ENCODE results near the gene COMT. TPM values are rescaled to one million over a fixed set of nuclear protein-coding genes. Genes with fewer than 3 reads are reported as not detected.

Gene COMT
- total RNA-seq, 1 experiment from 2014 or later = 585 TPM

DNA sequence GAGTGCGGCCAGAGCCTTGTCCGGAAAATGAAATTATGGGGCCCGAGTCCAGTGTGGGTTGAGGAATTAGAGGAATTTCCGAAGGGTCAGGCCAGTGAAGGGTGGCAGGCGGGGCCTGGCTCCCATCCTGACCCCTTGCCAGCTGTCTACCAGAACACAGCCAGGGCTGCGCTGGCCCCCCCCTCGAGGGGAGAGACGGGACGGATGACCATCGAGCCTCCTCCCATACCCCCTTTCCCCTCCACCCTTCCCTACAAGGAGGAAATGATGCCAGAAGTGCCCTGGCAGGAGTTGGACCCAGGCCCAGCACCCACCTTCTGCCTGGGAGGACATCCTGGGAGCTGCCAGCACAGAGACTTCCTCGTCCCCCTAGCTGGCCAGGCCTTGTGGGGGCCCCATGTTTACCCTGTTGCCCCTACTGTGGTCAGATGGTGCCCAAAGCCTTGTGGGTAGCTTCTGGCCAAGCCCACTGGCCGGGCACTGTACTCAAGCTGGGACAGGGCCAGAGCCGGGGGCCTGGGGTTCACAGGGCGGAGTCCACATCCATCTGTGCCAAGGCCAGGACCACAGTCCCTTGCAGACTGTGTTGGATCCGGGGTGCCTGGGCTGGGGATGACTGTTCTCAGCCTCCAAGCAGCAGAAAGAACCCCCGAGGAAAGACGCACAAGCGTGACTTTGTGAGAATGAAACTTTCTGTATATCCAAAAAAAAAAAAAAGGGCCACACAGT lies 54.2 kb downstream of the COMT start:
- DNase-seq (ENCODE audit: low read depth) = no peak
- in situ Hi-C loops (cut with HindIII; ENCODE audit: low pct_unique_long_range_greater_than_20kb, low sequenced_read_pairs) = no loop called here

DNA sequence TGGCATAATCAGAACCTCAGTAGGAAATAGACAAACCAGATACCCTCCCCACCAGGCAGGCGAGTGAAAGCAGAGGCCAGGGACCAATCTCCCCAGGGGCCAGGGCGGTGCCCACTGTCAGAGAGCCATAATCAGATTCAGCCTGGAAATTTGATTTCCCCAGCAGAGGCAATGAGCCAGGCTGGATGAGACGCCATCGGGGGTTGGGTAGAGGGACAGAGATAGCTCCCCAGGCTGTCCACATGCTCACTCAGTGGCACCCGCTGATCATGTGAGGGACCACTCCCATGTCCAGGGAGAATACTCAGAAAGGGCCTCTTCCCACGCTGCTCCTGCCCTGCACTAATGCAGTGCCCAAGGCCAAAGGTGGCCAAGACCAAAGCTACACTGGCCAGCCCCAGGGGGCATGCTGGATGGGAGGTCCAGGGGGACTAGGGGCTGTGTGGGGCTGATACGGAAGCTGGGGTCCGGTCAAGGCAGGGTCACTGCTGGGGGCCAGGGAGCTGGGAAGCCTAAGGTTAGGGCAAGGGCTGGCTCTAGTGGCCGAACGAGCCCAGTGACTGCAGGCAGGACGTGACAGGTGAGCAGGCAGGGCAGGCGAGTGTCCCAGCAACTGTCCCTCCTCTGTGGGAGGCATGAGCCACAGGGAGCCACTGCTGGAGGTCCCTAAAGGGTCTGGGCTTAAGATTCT lies 55.3 kb downstream of the COMT start:
- in situ Hi-C loops (cut with HindIII; ENCODE audit: low pct_unique_long_range_greater_than_20kb, low sequenced_read_pairs) = no loop called here
- DNase-seq (ENCODE audit: low read depth) = no peak

DNA sequence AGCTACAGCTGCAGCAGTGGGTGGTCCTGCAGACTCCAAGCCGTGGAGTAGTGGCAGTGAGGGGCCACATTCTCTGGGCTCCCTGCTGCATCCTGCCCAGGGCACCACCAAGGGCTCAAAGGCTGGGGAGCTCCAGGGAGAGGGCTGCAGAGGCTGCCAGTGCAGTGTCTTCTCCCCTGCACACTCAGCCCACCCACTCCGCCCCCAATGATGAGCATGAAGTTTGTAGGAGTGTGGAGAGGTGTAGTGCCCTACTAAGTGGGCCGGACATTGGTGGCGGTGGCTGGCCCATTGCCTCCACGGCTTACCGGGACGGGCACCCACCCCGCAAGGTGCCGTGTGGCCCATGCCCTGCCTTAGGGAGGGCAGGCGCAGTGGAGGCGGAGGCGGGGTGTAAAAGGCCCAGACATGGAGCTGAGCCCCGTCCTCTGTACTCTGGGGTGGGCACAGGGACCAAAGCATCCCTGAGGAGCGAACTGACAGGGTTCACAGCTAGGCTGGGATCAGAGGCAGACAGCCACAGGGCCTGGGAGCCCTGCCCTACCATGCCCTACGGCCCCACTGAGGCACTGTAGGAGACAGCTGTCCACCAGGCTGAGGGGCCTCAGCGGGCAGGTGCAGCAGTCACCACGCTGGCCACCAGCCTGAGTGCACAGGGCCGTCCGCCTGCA lies 56.1 kb downstream of the COMT start:
- no peak for DNase-seq (ENCODE audit: low read depth)
- in situ Hi-C loops (cut with HindIII; ENCODE audit: low pct_unique_long_range_greater_than_20kb, low sequenced_read_pairs) = no loop called here

- DNase-seq (ENCODE audit: low read depth) = no peak
- in situ Hi-C loops (cut with HindIII; ENCODE audit: low pct_unique_long_range_greater_than_20kb, low sequenced_read_pairs) = no loop called here
Observed at GRCh38 chr22:19998232-19998951, 56.8 kb downstream of the COMT start.

DNA sequence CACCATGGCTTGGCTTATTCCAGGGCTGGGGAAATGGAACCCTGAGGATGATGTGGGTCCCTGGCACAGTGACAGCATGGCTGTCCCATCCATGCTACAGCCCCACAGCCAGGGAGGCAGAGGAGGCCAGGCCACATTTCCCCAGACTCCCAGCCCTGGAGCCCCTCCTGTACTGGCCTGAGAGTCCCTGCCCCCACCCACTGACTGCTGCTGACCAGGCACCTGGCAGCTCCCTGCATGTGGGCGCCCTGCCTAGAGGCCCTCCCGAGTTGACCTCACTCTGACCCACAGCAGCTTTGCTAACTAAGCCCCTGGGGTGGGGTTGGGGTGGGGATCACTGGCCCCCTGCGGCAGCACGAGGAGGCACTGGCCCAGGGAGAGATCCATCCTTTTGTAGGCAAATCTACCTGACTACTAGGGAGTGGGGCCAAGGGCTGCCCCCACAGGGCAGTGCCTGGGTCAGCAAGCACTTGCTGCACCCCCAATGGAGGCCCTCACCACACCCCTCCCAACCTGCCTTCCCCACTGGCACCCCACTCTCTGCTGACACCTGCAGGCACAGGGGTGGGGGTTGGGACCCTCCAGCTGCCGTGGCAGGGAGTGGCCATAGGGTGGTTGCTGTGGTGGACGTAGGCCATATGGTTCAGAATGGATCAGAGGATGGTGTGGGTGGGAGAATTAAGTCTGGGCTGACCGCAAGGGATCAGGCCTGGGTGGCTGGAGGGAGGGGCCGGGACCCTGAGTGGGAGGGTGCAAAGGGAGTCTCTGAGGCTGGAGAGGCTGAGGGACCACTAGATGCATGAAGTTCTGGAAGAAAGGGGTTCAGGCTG lies 57.6 kb downstream of the COMT start:
- no peak for DNase-seq (ENCODE audit: low read depth)
- in situ Hi-C loops (cut with HindIII; ENCODE audit: low pct_unique_long_range_greater_than_20kb, low sequenced_read_pairs) = no loop called here

DNA sequence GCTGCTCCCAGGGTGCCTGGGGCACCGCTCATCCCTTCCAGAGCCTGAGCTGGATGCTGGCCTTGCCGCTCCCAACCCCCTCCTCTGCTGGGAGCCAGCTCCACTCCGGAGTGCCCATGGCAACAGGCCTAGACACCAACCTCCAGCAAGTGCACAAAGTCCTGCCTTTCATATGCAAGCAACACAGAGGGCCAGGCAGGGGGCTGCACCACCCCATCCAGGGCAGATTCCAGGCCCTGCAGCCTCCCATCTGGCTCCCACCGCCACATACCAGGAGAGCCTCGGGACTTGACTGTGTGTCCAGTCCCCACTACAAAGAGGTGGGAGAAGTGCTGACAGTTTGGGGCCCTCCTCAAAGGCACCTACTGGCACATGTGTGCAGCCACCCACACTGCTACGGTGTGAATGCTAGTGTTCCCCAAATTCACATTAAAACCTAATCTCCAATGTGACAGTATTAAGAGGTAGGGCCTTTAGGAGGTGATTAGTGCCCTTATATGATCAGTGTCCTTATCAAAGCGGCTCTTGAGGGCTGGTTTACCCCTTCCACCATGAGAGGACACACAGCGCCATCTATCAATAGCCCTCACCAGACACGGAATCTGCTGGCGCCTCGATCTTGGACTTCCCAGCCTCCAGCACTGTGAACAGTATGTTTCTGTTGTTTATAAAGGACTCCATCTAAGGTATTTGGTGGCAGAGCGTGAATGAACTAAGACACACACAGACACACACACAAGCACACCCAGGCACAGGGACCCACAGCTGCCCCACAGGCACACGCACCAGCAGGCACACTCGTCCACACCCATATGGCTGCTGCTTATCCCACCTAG lies 58.9 kb downstream of the COMT start:
- no peak for DNase-seq (ENCODE audit: low read depth)
- in situ Hi-C loops (cut with HindIII; ENCODE audit: low pct_unique_long_range_greater_than_20kb, low sequenced_read_pairs) = no loop called here

- in situ Hi-C loops (cut with HindIII; ENCODE audit: low pct_unique_long_range_greater_than_20kb, low sequenced_read_pairs) = no loop called here
- DNase-seq (ENCODE audit: low read depth) = no peak
Observed at GRCh38 chr22:20001082-20001638, 59.6 kb downstream of the COMT start.

DNA sequence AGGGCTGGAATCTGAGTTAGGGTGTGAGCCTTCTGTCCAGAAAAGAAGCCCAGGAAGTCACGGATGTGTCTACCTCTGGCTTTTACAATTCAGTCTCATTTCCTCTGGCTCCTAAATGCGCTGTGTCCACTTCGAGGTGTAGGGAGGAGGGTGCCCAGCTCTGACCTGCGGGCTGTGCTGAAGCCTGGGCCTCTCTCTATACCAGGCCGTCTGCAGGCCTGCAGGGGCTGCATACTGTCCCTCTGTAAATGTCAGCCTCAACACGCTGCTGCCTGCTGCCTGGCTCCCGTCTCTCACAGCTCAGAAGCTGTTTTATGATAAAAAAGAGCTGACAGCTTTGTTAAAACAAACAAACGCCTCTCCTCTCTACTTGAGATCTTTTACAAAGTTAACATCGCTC lies 60.6 kb downstream of the COMT start:
- in situ Hi-C loops (cut with HindIII; ENCODE audit: low pct_unique_long_range_greater_than_20kb, low sequenced_read_pairs) = no loop called here
- no peak for DNase-seq (ENCODE audit: low read depth)

GRCh38 chr22:20002636-20003035 lies 61.1 kb downstream of the COMT start:
- in situ Hi-C loops (cut with HindIII; ENCODE audit: low pct_unique_long_range_greater_than_20kb, low sequenced_read_pairs) = no loop called here
- DNase-seq (ENCODE audit: low read depth) = no peak

DNA sequence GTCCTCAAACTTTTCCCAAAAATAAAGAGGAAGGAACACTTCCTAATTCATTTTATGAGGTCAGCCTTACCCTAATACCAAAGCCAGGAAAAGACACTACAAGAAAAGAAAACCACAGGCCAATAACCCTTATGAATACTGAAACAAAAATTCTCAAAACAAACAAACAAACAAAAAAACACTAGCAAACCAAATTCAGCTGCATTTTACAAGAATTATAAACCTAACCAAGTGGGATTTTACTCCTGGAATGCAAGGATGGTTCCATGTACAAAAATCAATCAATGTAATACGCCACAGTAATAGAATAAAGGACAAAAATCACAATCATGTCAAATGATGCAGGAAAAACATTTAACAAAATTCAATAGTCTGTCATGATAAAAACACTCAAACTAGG lies 61.7 kb downstream of the COMT start:
- DNase-seq (ENCODE audit: low read depth) = no peak

GRCh38 chr22:20004464-20004863 lies 62.9 kb downstream of the COMT start:
- in situ Hi-C loops (cut with HindIII; ENCODE audit: low pct_unique_long_range_greater_than_20kb, low sequenced_read_pairs) = no loop called here
- DNase-seq (ENCODE audit: low read depth) = no peak

More for the DNA sequence above, 61.7 kb downstream of the COMT start:
- in situ Hi-C loops (cut with HindIII; ENCODE audit: low pct_unique_long_range_greater_than_20kb, low sequenced_read_pairs) = no loop called here

- no peak for DNase-seq (ENCODE audit: low read depth)
- in situ Hi-C loops (cut with HindIII; ENCODE audit: low pct_unique_long_range_greater_than_20kb, low sequenced_read_pairs) = no loop called here
Observed at GRCh38 chr22:20008221-20008995, 66.8 kb downstream of the COMT start.

GRCh38 chr22:20009018-20009491 lies 67.5 kb downstream of the COMT start:
- no peak for DNase-seq (ENCODE audit: low read depth)
- in situ Hi-C loops (cut with HindIII; ENCODE audit: low pct_unique_long_range_greater_than_20kb, low sequenced_read_pairs) = no loop called here

- in situ Hi-C loops (cut with HindIII; ENCODE audit: low pct_unique_long_range_greater_than_20kb, low sequenced_read_pairs) = no loop called here
- no peak for DNase-seq (ENCODE audit: low read depth)
Observed at GRCh38 chr22:20009582-20010306, 68.2 kb downstream of the COMT start.

- in situ Hi-C loops (cut with HindIII; ENCODE audit: low pct_unique_long_range_greater_than_20kb, low sequenced_read_pairs) = no loop called here
- DNase-seq (ENCODE audit: low read depth) = no peak
Observed at GRCh38 chr22:20010307-20011122, 68.9 kb downstream of the COMT start.

All from Caki2 (cell line).